ENCODE results near the gene GRIK1. TPM values are rescaled to one million over a fixed set of nuclear protein-coding genes. Genes with fewer than 3 reads are reported as not detected.

The GRIK1 gene
- total RNA-seq, 1 donor from 2014 or later: 3.2 TPM

- no peaks in the 10 kb centered on the region for H3K9me3 ChIP-seq
- intact Hi-C loops (cut with DNase I): no loop called here
- no peaks in the 10 kb centered on the region for H3K27me3 ChIP-seq
- no peaks in the 10 kb centered on the region for H3K4me1 ChIP-seq
- H3K27ac ChIP-seq: no peak overlapping the region
- no peaks in the 10 kb centered on the region for H3K36me3 ChIP-seq
- no peak overlapping the region for H3K4me3 ChIP-seq
- TF ChIP-seq POLR2A (IDR thresholded peaks at IDR 0.05) (no peak), POLR2AphosphoS5 (IDR thresholded peaks at IDR 0.05; ENCODE audit: insufficient read depth in 1 of 2, low read depth in 1 of 2) (no peak)
- TF ChIP-seq, protein P1, sequence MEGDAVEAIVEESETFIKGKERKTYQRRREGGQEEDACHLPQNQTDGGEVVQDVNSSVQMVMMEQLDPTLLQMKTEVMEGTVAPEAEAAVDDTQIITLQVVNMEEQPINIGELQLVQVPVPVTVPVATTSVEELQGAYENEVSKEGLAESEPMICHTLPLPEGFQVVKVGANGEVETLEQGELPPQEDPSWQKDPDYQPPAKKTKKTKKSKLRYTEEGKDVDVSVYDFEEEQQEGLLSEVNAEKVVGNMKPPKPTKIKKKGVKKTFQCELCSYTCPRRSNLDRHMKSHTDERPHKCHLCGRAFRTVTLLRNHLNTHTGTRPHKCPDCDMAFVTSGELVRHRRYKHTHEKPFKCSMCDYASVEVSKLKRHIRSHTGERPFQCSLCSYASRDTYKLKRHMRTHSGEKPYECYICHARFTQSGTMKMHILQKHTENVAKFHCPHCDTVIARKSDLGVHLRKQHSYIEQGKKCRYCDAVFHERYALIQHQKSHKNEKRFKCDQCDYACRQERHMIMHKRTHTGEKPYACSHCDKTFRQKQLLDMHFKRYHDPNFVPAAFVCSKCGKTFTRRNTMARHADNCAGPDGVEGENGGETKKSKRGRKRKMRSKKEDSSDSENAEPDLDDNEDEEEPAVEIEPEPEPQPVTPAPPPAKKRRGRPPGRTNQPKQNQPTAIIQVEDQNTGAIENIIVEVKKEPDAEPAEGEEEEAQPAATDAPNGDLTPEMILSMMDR (IDR thresholded peaks at IDR 0.05): no peak
- no peak for DNase-seq (ENCODE audit: extremely low spot score in 2 of 2)
Observed at GRCh38 chr21:29711236-29711635, 228.6 kb downstream of the GRIK1 start.

GRCh38 chr21:29710498-29710897, 229.3 kb downstream of the GRIK1 start:
- TF ChIP-seq, protein P1 (IDR thresholded peaks at IDR 0.05): no peak
- no peak for TF ChIP-seq POLR2A (IDR thresholded peaks at IDR 0.05)
- TF ChIP-seq POLR2AphosphoS5 (IDR thresholded peaks at IDR 0.05; ENCODE audit: insufficient read depth in 1 of 2, low read depth in 1 of 2): no peak
- no peak overlapping the region for H3K4me3 ChIP-seq

GRCh38 chr21:29708401-29708800, 231.4 kb downstream of the GRIK1 start:
- Histone ChIP-seq H3K27ac (no peak overlapping the region), H3K9me3 (no peaks in the 10 kb centered on the region), H3K36me3 (no peaks in the 10 kb centered on the region), H3K4me1 (peaks cover 5% of the 10 kb centered on the region), H3K4me3 (no peak overlapping the region), H3K27me3 (no peaks in the 10 kb centered on the region)
- TF ChIP-seq POLR2AphosphoS5 (IDR thresholded peaks at IDR 0.05; ENCODE audit: insufficient read depth in 1 of 2, low read depth in 1 of 2) (no peak), POLR2A (IDR thresholded peaks at IDR 0.05) (no peak)
- TF ChIP-seq, protein P1 (IDR thresholded peaks at IDR 0.05): no peak
- intact Hi-C loops (cut with DNase I): no loop called here
- DNase-seq (ENCODE audit: extremely low spot score in 2 of 2): no peak

More at GRCh38 chr21:29710498-29710897, 229.3 kb downstream of the GRIK1 start:
- Histone ChIP-seq H3K36me3 (no peaks in the 10 kb centered on the region), H3K9me3 (no peaks in the 10 kb centered on the region), H3K27me3 (no peaks in the 10 kb centered on the region), H3K27ac (no peak overlapping the region), H3K4me1 (no peaks in the 10 kb centered on the region)
- intact Hi-C loops (cut with DNase I): no loop called here
- no peak for DNase-seq (ENCODE audit: extremely low spot score in 2 of 2)

DNA sequence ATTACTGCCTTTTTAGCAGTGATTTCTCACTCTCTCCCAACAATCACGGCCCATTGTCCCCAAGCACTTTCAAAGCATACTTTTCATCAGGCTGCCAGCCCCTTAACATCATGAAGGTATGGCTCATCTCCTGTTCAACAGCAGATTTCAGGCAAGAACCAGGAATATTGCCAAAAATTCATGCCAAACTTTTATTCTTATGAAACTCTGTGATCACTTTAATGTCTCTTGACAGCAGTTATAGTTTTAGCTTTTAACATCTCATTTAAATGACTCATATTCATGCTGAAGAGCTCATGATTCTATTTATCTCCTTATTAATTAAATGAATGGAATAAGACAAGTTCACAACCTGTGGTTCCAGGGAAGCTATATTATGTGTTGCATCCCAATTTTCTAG, 235.1 kb downstream of the GRIK1 start:
- DNase-seq (ENCODE audit: extremely low spot score in 2 of 2): no peak
- TF ChIP-seq POLR2A (IDR thresholded peaks at IDR 0.05) (no peak), POLR2AphosphoS5 (IDR thresholded peaks at IDR 0.05; ENCODE audit: insufficient read depth in 1 of 2, low read depth in 1 of 2) (no peak)
- TF ChIP-seq, protein P1 (IDR thresholded peaks at IDR 0.05): no peak

GRCh38 chr21:29701676-29702075, 238.1 kb downstream of the GRIK1 start:
- intact Hi-C loops (cut with DNase I): no loop called here

More for the DNA sequence above, 235.1 kb downstream of the GRIK1 start:
- H3K9me3 ChIP-seq: no peaks in the 10 kb centered on the region
- H3K36me3 ChIP-seq: no peaks in the 10 kb centered on the region
- peaks cover 5% of the 10 kb centered on the region for H3K4me1 ChIP-seq
- H3K4me3 ChIP-seq: no peak overlapping the region
- H3K27ac ChIP-seq: no peak overlapping the region
- intact Hi-C loops (cut with DNase I): no loop called here
- H3K27me3 ChIP-seq: no peaks in the 10 kb centered on the region

More at GRCh38 chr21:29701676-29702075, 238.1 kb downstream of the GRIK1 start:
- H3K9me3 ChIP-seq: no peaks in the 10 kb centered on the region
- no peak overlapping the region for H3K27ac ChIP-seq
- TF ChIP-seq POLR2AphosphoS5 (IDR thresholded peaks at IDR 0.05; ENCODE audit: insufficient read depth in 1 of 2, low read depth in 1 of 2) (no peak), POLR2A (IDR thresholded peaks at IDR 0.05) (no peak)
- TF ChIP-seq, protein P1 (IDR thresholded peaks at IDR 0.05): no peak
- H3K36me3 ChIP-seq: no peaks in the 10 kb centered on the region
- no peak overlapping the region for H3K4me3 ChIP-seq
- no peaks in the 10 kb centered on the region for H3K27me3 ChIP-seq
- peaks cover 5% of the 10 kb centered on the region for H3K4me1 ChIP-seq
- DNase-seq (ENCODE audit: extremely low spot score in 2 of 2): no peak

Measured in vagina (tissue), 2 donors.